SK-N-SH treated with all-trans-retinoic acid at 6 μM for 48 hours (cell line): ENCODE measurements around the gene GGA1.
A peak's percentile ranks its signal among the peaks of the same experiment; 100 is the strongest.

Experiments
- ATAC-seq: fragments of 200-7000 bp; cut with Tn5 transposase; 3 replicates; pipeline ENCODE4 v1.9.1; 2020; ENCODE audit warnings: mild to moderate bottlenecking, moderate library complexity
- ESRRG ChIP-seq: fragments of 250-450 bp; sonication (Bioruptor Pico); IDR thresholded peaks from 2 replicates; pipeline ENCODE4 v1.6.1; 2021; ENCODE audit warnings: mild to moderate bottlenecking
- GLIS3 ChIP-seq: fragments of 250-450 bp; sonication (Bioruptor Pico); IDR thresholded peaks from 2 replicates; pipeline ENCODE4 v1.5.0; 2020; ENCODE audit warnings: mild to moderate bottlenecking, moderate library complexity
- ISL1 ChIP-seq: fragments of 250-450 bp; sonication (Bioruptor Pico); IDR thresholded peaks from 2 replicates; pipeline ENCODE4 v2.1.2; 2022; ENCODE audit warnings: mild to moderate bottlenecking, moderate library complexity
- OSR1 ChIP-seq: fragments of 250-450 bp; sonication (Bioruptor Pico); IDR thresholded peaks from 2 replicates; pipeline ENCODE4 v1.8.0; 2022; ENCODE audit warnings: moderate library complexity, mild to moderate bottlenecking, inconsistent platforms
- RARB ChIP-seq: fragments of 250-450 bp; sonication (Bioruptor Pico); IDR thresholded peaks from 2 replicates; pipeline ENCODE4 v1.8.0; 2021; ENCODE audit warnings: mild to moderate bottlenecking, moderate library complexity
- SNAI2 ChIP-seq: fragments of 250-450 bp; sonication (Bioruptor Pico); IDR thresholded peaks from 2 replicates; pipeline ENCODE4 v1.5.0; 2020; ENCODE audit warnings: mild to moderate bottlenecking, moderate library complexity
- TCF4 ChIP-seq: fragments of 250-450 bp; sonication (Bioruptor Pico); IDR thresholded peaks from 2 replicates; pipeline ENCODE4 v1.8.0; 2021; ENCODE audit warnings: mild to moderate bottlenecking, moderate library complexity, borderline replicate concordance
- TOX ChIP-seq: fragments of 250-450 bp; sonication (Bioruptor Pico); IDR thresholded peaks from 2 replicates; pipeline ENCODE4 v1.8.0; 2021; ENCODE audit warnings: mild to moderate bottlenecking, moderate library complexity, borderline replicate concordance
- ZC3H10 ChIP-seq: fragments of 250-450 bp; sonication (Bioruptor Pico); IDR thresholded peaks from 2 replicates; pipeline ENCODE4 v1.5.1; 2021; ENCODE audit warnings: mild to moderate bottlenecking, moderate library complexity
- ZFP3 ChIP-seq: fragments of 250-450 bp; sonication (Bioruptor Pico); IDR thresholded peaks from 2 replicates; pipeline ENCODE4 v1.5.0; 2020; ENCODE audit warnings: mild to moderate bottlenecking, moderate library complexity
- ZFP30 ChIP-seq: fragments of 450-650 bp; formaldehyde crosslinking; IDR thresholded peaks from 2 replicates; pipeline ENCODE4 v1.5.0; 2022; ENCODE audit warnings: mild to moderate bottlenecking, moderate library complexity
- ZNF8 ChIP-seq: fragments of 450-650 bp; formaldehyde crosslinking; IDR thresholded peaks from 2 replicates; pipeline ENCODE4 v1.5.0; 2020; ENCODE audit warnings: mild to moderate bottlenecking, moderate library complexity
- TF ChIP-seq, protein P1 (sequence below): fragments of 250-450 bp; sonication (Bioruptor Pico); IDR thresholded peaks from 2 replicates; pipeline ENCODE4 v1.8.0; 2020; ENCODE audit warnings: mild to moderate bottlenecking, moderate library complexity, borderline replicate concordance
- TF ChIP-seq, protein P2 (sequence below): fragments of 250-450 bp; sonication (Bioruptor Pico); IDR thresholded peaks from 2 replicates; pipeline ENCODE4 v1.5.1; 2020; ENCODE audit warnings: low read depth, mild to moderate bottlenecking, moderate library complexity
- TF ChIP-seq, protein P3 (sequence below): fragments of 250-450 bp; sonication (Bioruptor Pico); IDR thresholded peaks from 2 replicates; pipeline ENCODE4 v1.5.0; 2020; ENCODE audit warnings: mild to moderate bottlenecking, moderate library complexity

The GGA1 gene

DNA sequence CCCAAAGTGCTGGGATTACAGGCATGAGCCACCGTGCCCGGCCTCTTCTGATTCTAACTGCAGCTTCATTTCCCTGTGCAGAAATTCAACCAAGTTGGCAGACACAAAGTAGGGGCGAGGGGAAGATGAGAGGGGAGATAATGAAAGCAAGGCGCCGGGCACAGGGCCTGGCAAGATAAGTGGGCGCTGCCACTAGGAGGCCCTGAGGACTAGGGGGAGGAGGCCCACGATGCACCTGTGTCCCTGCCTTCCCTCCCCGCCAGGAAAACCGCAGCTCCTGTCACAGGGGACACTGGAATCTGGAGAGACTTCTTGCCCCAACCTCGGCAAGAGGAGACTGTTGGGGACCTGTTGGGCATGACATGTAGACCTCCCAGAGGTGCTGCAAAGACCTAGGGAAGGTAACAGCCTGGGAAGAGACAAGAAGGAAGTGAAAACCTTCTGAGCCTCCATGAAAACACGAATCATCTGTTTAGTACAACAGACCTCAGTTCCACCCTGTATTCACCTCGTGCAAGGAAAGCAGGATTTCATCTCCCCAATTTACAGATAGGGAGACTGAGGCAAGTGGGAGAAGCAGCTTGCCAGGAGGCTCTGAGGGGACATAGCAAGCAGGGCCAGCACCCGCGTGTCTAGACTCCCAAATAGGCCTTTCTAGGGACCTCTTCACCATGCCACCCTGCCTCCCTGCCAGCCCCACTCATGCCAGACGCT is 63.7 kb downstream of the GGA1 start:
- TF ChIP-seq ZNF8 = no peak
- no peak for ATAC-seq

DNA sequence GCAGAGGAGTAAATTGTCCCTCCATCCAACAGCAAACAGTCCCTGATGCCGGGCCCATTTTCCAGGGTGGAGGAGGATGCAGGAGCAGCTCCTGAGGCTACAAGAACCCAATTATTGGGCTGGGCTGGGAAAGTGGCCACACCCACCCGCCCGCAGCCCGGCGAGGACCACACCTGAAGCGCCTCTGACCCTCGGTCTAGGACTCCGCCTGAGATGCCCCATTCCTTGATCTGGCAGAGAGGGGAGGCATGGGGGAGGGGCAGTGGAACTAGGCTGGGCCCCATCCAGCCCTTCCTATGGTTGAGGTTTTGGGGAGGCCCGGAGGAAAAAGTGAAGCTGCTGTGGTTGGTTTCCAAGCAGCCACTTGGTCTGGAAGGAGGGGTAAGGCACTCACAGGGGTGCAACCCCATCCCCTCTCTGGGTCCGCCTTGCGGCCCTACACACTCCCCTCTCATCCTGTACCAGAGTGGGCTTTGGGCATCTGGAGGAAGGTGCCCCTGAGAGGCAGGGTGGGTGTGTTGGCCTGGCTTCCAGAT is 64.4 kb downstream of the GGA1 start:
- no peak for ATAC-seq
- TF ChIP-seq, protein P1, sequence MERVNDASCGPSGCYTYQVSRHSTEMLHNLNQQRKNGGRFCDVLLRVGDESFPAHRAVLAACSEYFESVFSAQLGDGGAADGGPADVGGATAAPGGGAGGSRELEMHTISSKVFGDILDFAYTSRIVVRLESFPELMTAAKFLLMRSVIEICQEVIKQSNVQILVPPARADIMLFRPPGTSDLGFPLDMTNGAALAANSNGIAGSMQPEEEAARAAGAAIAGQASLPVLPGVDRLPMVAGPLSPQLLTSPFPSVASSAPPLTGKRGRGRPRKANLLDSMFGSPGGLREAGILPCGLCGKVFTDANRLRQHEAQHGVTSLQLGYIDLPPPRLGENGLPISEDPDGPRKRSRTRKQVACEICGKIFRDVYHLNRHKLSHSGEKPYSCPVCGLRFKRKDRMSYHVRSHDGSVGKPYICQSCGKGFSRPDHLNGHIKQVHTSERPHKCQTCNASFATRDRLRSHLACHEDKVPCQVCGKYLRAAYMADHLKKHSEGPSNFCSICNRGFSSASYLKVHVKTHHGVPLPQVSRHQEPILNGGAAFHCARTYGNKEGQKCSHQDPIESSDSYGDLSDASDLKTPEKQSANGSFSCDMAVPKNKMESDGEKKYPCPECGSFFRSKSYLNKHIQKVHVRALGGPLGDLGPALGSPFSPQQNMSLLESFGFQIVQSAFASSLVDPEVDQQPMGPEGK (CRISPR knock-in tag) = no peak
- no peak for TF ChIP-seq ZFP3
- no peak for TF ChIP-seq TCF4 (CRISPR knock-in tag)
- no peak for TF ChIP-seq ZC3H10 (CRISPR knock-in tag)
- TF ChIP-seq OSR1 (CRISPR knock-in tag) = no peak
- no peak for TF ChIP-seq ESRRG
- no peak for TF ChIP-seq ISL1 (CRISPR knock-in tag)
- no peak for TF ChIP-seq SNAI2
- no peak for TF ChIP-seq ZFP30

DNA sequence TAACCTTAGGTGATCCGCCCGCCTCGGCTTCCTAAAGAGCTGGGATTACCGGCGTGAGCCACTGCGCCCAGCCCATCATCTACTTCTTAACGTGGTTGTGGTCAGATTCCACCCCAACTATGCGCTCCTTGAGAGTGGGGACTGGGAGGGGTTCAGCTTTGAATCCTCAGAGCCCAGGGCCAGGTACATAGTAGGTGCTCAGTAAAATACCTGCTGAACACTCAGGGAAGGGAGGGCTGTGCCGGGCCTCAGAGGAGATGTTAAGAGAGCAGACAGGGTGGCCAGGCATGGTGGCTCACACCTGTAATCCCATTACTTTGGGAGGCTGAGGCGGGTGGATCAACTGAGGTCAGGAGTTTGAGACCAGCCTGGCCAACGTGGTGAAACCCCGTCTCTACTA is 65.6 kb downstream of the GGA1 start:
- no peak for ATAC-seq
- TF ChIP-seq, protein P2, sequence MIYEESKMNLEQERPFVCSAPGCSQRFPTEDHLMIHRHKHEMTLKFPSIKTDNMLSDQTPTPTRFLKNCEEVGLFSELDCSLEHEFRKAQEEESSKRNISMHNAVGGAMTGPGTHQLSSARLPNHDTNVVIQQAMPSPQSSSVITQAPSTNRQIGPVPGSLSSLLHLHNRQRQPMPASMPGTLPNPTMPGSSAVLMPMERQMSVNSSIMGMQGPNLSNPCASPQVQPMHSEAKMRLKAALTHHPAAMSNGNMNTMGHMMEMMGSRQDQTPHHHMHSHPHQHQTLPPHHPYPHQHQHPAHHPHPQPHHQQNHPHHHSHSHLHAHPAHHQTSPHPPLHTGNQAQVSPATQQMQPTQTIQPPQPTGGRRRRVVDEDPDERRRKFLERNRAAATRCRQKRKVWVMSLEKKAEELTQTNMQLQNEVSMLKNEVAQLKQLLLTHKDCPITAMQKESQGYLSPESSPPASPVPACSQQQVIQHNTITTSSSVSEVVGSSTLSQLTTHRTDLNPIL = no peak
- no peak for TF ChIP-seq TCF4 (CRISPR knock-in tag)
- TF ChIP-seq GLIS3 = no peak

DNA sequence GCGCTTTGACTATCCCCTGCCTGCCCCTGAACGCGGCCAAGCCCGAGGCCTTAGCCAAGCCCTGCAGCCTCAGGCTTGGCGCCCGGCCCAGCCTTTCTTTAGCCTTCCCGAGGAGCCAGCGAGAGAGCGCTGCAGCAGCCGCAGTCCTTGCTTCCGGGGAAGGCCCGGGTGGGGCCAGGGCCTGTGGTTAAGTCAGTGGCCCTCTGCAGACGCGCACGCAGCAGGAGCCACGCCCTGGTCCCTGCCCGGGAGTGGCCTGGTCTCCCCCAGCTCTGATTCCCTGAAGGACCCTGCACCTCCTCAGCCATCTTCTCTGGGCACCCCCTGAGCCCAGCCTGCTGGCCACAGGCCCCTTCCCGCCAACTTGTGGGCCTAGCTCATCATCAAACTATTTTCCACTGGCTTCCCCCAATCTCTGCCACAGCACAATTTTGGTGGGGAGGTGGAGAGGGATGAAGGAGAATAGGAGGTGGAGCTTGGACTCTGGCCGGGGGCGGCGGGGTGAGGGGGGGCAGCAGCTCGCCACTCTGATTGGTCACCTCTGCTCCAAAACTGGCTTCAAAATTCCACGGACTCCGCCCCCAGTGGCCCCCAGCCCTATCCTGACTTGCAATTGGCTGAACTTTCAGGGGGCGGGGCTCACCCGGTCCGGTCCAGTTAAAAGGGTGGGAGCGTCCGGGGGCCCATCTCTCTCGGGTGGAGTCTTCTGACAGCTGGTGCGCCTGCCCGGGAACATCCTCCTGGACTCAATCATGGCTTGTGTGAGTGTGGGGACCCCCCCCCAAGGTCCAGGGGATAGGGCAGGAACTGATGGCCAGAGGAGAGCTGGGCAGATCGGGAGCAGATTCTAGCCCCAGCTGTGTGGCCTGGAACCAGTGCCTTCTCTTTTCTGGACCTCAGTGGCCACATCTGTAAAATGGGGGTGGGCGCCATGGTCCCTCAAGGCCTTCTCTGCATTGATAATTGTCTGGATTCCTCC is 66.6 kb downstream of the GGA1 start, which contains the start of gene LGALS1:
TSS of gene LGALS1 (plus strand) at position 686 of the 979 bp plus-strand sequence. CDS start at position 753, 67 bp downstream.
- TF ChIP-seq ZC3H10 (CRISPR knock-in tag) (no peak), ZFP3 (0 out of 2 replicates have a peak, but pooled peaks have one; percentile 28), RARB (CRISPR knock-in tag) (no peak), OSR1 (CRISPR knock-in tag) (no peak), TOX (CRISPR knock-in tag) (no peak), ISL1 (CRISPR knock-in tag) (no peak), ESRRG (no peak)
- TF ChIP-seq, protein P3, sequence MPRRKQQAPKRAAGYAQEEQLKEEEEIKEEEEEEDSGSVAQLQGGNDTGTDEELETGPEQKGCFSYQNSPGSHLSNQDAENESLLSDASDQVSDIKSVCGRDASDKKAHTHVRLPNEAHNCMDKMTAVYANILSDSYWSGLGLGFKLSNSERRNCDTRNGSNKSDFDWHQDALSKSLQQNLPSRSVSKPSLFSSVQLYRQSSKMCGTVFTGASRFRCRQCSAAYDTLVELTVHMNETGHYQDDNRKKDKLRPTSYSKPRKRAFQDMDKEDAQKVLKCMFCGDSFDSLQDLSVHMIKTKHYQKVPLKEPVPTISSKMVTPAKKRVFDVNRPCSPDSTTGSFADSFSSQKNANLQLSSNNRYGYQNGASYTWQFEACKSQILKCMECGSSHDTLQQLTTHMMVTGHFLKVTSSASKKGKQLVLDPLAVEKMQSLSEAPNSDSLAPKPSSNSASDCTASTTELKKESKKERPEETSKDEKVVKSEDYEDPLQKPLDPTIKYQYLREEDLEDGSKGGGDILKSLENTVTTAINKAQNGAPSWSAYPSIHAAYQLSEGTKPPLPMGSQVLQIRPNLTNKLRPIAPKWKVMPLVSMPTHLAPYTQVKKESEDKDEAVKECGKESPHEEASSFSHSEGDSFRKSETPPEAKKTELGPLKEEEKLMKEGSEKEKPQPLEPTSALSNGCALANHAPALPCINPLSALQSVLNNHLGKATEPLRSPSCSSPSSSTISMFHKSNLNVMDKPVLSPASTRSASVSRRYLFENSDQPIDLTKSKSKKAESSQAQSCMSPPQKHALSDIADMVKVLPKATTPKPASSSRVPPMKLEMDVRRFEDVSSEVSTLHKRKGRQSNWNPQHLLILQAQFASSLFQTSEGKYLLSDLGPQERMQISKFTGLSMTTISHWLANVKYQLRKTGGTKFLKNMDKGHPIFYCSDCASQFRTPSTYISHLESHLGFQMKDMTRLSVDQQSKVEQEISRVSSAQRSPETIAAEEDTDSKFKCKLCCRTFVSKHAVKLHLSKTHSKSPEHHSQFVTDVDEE = 0 out of 2 replicates have a peak, but pooled peaks have one; percentile 20
- TF ChIP-seq, protein P1 (CRISPR knock-in tag) = peak; percentile 93
- peak; percentile 84 for ATAC-seq
